ENCODE data around the gene GPR50.

GPR50 gene

DNA sequence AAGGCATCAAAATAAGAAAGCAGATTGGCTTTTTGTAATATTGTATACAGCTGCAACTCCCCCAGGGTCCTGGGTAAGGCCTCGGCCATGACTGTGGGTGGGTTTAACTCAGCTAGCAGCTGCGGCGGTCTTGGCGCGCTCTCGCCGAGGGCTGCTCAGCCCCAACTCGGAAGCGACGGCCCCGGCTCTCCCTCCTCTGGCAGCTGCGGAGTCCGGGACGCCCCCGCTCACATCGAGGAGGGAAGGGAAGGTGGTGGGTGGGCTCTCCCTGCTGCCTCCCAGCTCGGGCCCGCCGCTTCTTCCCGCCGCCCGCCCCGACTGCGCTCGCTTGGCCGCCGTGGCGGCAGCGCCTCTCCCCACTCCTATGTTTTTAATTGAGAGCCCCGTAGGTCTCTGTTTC, 51.2 kb downstream of the GPR50 start:
- DNase-seq, result no peak

DNA sequence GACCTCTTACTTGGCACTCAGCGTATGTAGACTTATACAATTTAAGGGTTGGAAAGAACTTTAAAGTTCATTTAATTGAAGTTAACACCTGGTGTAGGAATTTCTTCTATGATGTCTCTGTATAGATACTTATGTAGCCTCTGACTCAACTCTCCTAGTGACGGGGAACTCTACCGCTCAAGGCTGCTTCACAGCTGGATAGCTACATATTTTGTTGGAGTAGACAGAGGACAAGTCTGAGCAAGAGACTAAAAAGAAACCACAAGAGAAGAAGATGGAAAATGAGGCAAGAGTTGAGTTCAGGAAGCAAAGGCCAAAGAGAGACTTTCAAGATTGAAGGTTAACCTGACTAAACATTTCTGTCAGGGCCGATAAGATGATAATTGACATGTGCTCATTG, 52.6 kb downstream of the GPR50 start:
- DNase-seq, result no peak

Data from inflammatory macrophage (primary cell).